HEK293T (cell line): ENCODE data around the gene CFAP299.

ENCODE experiments used
- CTCF ChIA-PET: fragments of 350-600 bp; formaldehyde crosslinking; extraction: SDS; loops from one replicate; lab custom pipeline; 2021; ENCODE audit warnings: antibody characterized with exemption, inconsistent platforms; lab: Yijun Ruan, JAX
- POLR2A ChIA-PET: fragments of 350-600 bp; formaldehyde crosslinking; extraction: SDS; loops from one replicate; lab custom pipeline; 2020; ENCODE audit warnings: antibody characterized with exemption, inconsistent platforms; lab: Yijun Ruan, JAX
- DNase-seq: peaks from one replicate; pipeline ENCODE4 v3.0.0; 2012; ENCODE audit warnings: mixed read lengths; ENCODE audit errors: extremely low spot score
- ARNT ChIP-seq: fragments of 450-650 bp; IDR thresholded peaks from 2 replicates; pipeline ENCODE4 v1.6.1; 2017; ENCODE audit warnings: mild to moderate bottlenecking
- BHLHE40 ChIP-seq: fragments of 450-650 bp; IDR thresholded peaks from 2 replicates; pipeline ENCODE4 v1.6.1; 2016; ENCODE audit warnings: mild to moderate bottlenecking, moderate library complexity, borderline replicate concordance
- CTBP1 ChIP-seq: fragments of 450-650 bp; IDR thresholded peaks from 2 replicates; pipeline ENCODE4 v1.6.1; 2016; ENCODE audit warnings: borderline replicate concordance
- ELF4 ChIP-seq: fragments of 450-650 bp; IDR thresholded peaks from 2 replicates; pipeline ENCODE4 v1.6.1; 2017; ENCODE audit warnings: antibody characterized with exemption
- FOXA1 ChIP-seq: fragments of 450-650 bp; IDR thresholded peaks from 2 replicates; pipeline ENCODE4 v1.6.1; 2016; ENCODE audit warnings: mild to moderate bottlenecking
- FOXK2 ChIP-seq: fragments of 450-650 bp; IDR thresholded peaks from 2 replicates; pipeline ENCODE4 v1.6.1; 2016; ENCODE audit warnings: mild to moderate bottlenecking
- FOXM1 ChIP-seq: fragments of 450-650 bp; IDR thresholded peaks from 2 replicates; pipeline ENCODE4 v1.6.1; 2017; ENCODE audit warnings: mild to moderate bottlenecking, borderline replicate concordance
- HDGF ChIP-seq: fragments of 450-650 bp; IDR thresholded peaks from 2 replicates; pipeline ENCODE4 v1.6.1; 2017; ENCODE audit warnings: antibody characterized with exemption, borderline replicate concordance
- L3MBTL2 ChIP-seq: fragments of 450-650 bp; conservative IDR thresholded peaks from 2 replicates; pipeline ENCODE4 v1.6.1; 2016; ENCODE audit warnings: mild to moderate bottlenecking
- LEF1 ChIP-seq: fragments of 450-650 bp; IDR thresholded peaks from 2 replicates; pipeline ENCODE4 v1.6.1; 2017; ENCODE audit warnings: mild to moderate bottlenecking, borderline replicate concordance
- NFRKB ChIP-seq: fragments of 450-650 bp; IDR thresholded peaks from 2 replicates; pipeline ENCODE4 v1.6.1; 2016; ENCODE audit warnings: mild to moderate bottlenecking, moderate library complexity
- SP1 ChIP-seq: fragments of 450-650 bp; IDR thresholded peaks from 2 replicates; pipeline ENCODE4 v1.6.1; 2017
- SUZ12 ChIP-seq: fragments of 450-650 bp; IDR thresholded peaks from 2 replicates; pipeline ENCODE4 v1.6.1; 2016; ENCODE audit warnings: mild to moderate bottlenecking
- TARDBP ChIP-seq: fragments of 450-650 bp; IDR thresholded peaks from 2 replicates; pipeline ENCODE4 v1.6.1; 2016
- ZNF384 ChIP-seq: fragments of 450-650 bp; IDR thresholded peaks from 2 replicates; pipeline ENCODE4 v1.6.1; 2016
- TF ChIP-seq, protein P1 (sequence below): fragments of 450-650 bp; IDR thresholded peaks from 2 replicates; pipeline ENCODE4 v1.6.1; 2016

The CFAP299 gene

DNA sequence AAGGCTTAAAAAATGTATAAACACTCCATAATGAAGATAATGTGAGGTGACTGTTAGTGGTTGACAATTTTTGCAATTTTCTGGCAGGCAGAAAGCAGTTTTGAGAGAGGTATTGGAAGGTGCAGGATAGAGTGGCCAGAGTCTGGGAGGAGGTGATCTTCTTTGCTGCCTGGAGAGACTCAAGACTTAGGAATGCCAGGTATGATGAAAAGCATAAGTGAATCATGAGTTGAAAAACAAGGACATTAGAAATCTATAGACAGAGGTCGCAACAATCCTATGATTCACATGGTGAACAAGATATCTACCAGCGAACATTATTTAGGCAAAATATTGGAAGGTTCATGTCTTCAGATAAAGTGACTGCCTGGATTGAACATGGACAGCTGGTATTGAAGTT, 118.5 kb downstream of the CFAP299 start:
- ChIA-PET POLR2A (no interaction called here), CTCF (no interaction called here)
- no peak for TF ChIP-seq FOXM1
- TF ChIP-seq FOXK2: no peak
- TF ChIP-seq ELF4: no peak
- TF ChIP-seq ZNF384: no peak
- TF ChIP-seq CTBP1: no peak
- no peak for TF ChIP-seq SP1
- TF ChIP-seq L3MBTL2: no peak
- TF ChIP-seq NFRKB: no peak
- no peak for TF ChIP-seq TARDBP
- no peak for TF ChIP-seq LEF1
- DNase-seq: no peak

DNA sequence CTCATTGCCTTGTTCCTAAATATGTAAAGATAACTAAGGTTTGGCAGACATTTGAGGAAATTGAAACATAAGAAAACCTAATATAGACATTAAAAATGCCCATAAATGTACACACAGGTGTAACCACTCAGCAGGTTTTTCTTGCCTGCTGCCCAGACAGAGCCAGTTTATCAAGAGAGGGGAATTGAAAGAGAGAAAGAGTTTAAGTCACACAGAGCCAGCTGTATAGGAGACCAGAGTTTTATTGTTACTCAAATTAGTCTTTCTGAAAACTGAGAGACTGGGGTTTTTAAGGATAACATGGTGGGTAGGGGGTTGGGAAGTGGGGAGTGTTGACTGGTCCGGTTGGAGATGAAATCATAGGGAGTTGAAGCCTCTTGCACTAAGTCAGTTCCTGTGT, 119.0 kb downstream of the CFAP299 start:
- ChIA-PET POLR2A (no interaction called here), CTCF (no interaction called here)
- TF ChIP-seq, protein P1, sequence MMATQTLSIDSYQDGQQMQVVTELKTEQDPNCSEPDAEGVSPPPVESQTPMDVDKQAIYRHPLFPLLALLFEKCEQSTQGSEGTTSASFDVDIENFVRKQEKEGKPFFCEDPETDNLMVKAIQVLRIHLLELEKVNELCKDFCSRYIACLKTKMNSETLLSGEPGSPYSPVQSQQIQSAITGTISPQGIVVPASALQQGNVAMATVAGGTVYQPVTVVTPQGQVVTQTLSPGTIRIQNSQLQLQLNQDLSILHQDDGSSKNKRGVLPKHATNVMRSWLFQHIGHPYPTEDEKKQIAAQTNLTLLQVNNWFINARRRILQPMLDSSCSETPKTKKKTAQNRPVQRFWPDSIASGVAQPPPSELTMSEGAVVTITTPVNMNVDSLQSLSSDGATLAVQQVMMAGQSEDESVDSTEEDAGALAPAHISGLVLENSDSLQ: no peak
- TF ChIP-seq BHLHE40 (no peak), TARDBP (no peak), FOXA1 (no peak), L3MBTL2 (no peak), ARNT (no peak), FOXK2 (no peak), HDGF (no peak), FOXM1 (no peak), LEF1 (no peak), CTBP1 (no peak), ZNF384 (no peak), ELF4 (no peak)
- no peak for DNase-seq

DNA sequence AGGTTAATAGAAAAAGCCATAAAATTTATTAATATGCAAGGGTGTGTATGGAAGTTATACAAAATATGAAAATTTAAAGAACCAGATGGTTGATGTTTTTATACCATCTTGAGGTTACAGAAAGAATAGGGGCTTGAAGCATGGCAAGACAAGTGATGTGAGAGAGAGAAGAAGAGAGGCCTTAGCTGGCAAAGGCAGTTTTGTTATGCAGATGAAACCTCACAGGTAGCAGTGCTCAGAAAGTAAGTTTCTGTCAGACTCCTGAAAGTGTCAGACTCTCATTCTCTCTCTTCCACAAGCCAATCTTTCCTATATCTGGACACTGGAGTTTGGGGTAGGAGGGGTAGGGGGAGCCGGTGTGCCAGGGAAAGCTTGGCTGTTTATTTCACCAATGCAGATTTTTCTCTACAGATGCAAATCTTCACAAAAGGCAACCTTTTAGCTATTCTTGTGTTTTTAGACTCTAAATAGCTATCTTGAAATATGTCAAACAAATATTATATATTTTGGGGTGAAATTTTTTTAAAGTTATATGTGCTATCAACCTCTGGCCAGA, 124.5 kb downstream of the CFAP299 start:
- ChIA-PET POLR2A (no interaction called here), CTCF (interaction anchor here (0.8 kb wide), 1 partner anchor 10 kb away, joined by 3 read pairs; no protein-coding TSS in a partner anchor)
- TF ChIP-seq BHLHE40 (no peak), CTBP1 (no peak), SP1 (no peak), ELF4 (no peak), FOXM1 (no peak), NFRKB (no peak), FOXK2 (no peak), SUZ12 (no peak), ZNF384 (no peak), ARNT (no peak), L3MBTL2 (no peak), HDGF (no peak), LEF1 (no peak), TARDBP (no peak), FOXA1 (no peak)
- TF ChIP-seq, protein P1: no peak
- DNase-seq: no peak

DNA sequence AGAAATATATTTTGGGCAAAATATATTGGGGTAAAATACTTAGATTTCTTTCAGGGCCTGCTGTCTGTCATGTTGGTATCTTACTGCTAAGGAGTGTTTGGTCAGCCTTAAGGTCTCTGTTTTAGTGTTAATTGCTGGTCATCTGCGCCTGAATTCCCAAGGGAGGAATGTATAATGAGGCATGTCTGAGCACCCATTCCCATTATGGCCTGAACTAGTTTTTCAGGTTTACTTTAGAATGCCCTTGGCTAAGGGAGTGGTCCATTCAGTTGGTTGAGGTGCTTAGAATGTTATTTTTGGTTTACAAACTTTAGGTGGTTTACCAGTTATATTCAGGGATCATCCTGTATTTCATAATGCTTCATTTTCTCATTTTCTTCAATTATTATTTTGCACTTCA, 125.9 kb downstream of the CFAP299 start:
- no peak for DNase-seq
- TF ChIP-seq FOXK2 (no peak), SUZ12 (no peak), NFRKB (no peak), ARNT (no peak), TARDBP (no peak), LEF1 (no peak), FOXM1 (no peak), HDGF (no peak), ZNF384 (no peak), FOXA1 (no peak), SP1 (no peak), BHLHE40 (no peak), ELF4 (no peak), L3MBTL2 (no peak), CTBP1 (no peak)
- TF ChIP-seq, protein P1: no peak
- ChIA-PET POLR2A (no interaction called here), CTCF (no interaction called here)

DNA sequence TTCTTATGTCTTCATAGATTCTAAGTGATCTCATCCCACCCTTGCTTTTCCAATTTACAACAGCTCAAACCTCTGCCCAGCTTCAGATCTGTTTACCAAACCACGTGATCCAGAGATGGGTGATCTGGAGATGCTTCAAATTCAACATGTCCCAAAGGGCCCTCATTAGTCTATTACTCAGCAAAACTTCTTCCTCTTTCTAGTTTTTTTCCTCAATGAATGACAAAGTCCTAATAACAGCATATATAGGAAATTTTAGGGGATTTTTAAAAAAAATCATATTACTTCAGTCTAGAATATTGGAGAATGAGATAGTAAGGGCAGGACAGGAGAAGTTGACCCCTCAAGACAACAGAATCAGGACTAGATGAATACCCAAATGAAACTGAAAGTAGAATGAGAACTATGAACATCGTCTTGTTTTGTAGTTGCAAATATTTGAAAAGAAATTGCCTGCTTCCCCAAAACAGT, 127.1 kb downstream of the CFAP299 start:
- DNase-seq: no peak
- ChIA-PET CTCF (no interaction called here), POLR2A (no interaction called here)
- TF ChIP-seq ARNT (no peak), SUZ12 (no peak), L3MBTL2 (no peak), ZNF384 (no peak), FOXM1 (no peak), FOXK2 (no peak), FOXA1 (no peak), HDGF (no peak), NFRKB (no peak)
- TF ChIP-seq, protein P1: no peak

DNA sequence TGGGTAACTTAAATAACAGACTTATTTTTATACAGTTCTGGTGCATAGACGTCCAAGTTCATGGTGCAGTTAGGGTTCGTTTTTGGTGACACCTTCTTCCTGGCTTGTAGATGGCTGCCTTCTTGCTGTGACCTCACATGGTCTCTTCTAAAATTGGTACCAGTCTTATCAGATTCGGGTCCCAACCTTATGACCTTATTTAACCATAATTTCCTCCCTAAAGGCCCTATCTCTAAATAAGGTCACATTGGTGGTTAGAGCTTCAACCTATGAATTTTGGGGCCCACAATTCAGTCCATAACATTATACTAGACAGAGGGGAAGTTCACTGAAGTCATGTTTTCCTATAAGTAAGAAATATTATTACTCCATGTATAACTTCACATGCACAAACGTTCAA, 128.0 kb downstream of the CFAP299 start:
- ChIA-PET POLR2A (no interaction called here), CTCF (no interaction called here)
- TF ChIP-seq ZNF384 (no peak), LEF1 (no peak), ARNT (no peak), L3MBTL2 (no peak)
- DNase-seq: no peak
